KBM-7 (cell line): ENCODE measurements around the gene ARHGEF6.

Experiments
- DNase-seq: peaks from one replicate; pipeline ENCODE4 v3.0.0-alpha.2; 2015
- in situ Hi-C: fragments of 300-500 bp; cut with MboI; formaldehyde crosslinking; loops from 2 replicates; pipeline ENCODE4 v1.14.3; 2020; ENCODE audit warnings: low sequenced_read_pairs, low pct_unique_long_range_greater_than_20kb, mixed read lengths

Gene ARHGEF6

DNA sequence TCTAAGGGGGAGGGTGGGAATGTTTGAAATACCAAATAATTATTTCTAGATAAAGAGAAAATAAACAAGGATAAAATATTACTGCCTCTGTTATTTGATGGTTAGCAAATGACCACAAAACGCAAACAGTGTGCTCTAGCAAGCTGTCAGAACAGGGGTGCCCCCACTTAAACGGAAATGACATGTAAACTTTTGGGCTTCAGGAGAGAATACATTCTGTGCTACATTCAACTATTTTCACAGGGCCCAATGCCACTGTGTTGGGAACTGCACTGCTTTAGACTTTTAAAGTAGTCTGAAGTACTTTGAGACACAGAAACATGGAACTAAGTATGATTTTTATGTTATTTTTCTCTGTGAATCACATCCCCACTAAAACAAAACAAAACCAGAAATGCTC lies 118.6 kb downstream of the ARHGEF6 start:
- in situ Hi-C loops: no loop called here
- DNase-seq: no peak

DNA sequence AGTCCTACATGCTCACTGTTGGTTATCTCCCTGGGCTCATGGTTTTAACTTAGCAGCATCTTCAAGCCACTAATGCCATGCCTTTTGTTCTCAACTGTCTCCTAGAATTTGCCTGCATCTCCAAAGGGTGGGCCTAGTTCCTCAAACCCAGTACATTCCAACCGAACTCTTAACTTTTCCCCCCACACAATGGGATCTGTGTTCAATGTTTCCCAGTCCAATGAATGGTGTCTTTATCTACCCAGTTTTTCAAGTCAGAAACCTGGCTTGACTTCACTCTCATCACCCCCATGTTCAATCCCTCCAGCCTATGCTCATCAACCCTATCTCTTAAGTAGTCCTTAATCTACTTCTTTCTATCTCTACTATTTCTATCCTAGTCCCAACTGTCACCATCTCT lies 119.8 kb downstream of the ARHGEF6 start:
- in situ Hi-C loops: no loop called here
- no peak for DNase-seq

DNA sequence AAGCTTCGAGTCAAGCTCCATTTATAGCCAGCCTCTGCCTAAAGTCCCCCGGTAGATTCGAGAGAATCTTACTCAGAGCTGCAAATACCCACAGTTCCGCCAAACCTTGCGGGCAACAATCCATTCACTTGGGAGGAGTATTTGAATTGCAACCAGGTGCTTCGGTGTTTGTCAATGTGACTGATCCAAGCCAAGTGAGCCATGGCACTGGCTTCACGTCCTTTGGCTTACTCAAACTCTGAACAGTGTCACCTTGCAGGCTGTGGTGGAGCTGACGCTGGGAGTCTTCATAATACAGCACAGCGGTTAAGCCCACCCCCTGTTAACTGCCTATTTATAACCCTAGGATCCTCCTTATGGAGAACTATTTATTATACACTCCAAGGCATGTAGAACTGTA lies 121.6 kb downstream of the ARHGEF6 start:
- in situ Hi-C loops: no loop called here
- no peak for DNase-seq

DNA sequence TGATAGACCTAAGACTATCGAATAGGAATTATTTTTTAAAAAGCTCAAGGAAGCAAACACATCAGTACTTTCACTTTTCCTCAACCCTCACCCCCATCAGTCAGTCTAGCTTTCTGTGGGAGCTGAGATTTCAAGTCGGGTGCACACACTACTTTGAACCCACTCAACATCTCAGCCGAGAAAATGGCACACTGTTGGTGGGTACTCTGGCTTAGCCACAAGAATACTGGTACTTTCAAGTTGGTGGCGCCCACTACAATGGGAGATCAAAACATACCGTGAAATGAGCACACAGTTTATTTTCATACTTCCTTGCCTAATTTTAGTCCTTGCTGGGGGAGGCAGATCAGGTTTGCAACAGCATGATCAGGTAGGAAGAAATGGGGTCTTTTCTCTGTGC lies 122.6 kb downstream of the ARHGEF6 start:
- DNase-seq: no peak
- in situ Hi-C loops: no loop called here

DNA sequence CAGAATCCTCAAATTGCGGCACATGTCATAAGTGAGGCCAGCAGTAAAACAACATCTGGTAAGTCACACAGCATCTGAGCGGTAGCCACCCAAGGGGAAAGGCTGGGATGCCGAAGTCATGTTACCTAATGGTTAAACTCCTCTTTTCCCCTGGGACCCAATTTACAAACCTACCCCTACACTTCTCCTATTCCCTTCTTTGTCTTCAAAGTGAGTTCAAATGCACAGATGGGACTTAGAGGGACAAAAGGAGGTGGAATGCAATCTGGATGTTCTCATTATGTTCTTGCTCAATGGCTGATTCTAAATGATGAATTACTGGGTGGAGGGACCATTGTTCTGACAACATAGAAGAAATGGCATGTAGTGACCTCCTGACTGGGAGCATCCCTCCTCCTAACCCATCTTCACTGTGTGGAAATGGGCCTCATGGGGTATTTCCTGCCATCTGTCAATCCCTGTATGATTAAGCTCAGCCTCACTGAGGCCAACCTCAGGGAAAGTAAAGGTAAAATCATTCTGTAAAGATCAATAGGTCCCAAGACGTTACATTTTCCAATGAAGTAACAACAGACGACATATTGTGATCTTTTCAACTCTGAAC lies 124.3 kb downstream of the ARHGEF6 start:
- in situ Hi-C loops: no loop called here
- DNase-seq: no peak

DNA sequence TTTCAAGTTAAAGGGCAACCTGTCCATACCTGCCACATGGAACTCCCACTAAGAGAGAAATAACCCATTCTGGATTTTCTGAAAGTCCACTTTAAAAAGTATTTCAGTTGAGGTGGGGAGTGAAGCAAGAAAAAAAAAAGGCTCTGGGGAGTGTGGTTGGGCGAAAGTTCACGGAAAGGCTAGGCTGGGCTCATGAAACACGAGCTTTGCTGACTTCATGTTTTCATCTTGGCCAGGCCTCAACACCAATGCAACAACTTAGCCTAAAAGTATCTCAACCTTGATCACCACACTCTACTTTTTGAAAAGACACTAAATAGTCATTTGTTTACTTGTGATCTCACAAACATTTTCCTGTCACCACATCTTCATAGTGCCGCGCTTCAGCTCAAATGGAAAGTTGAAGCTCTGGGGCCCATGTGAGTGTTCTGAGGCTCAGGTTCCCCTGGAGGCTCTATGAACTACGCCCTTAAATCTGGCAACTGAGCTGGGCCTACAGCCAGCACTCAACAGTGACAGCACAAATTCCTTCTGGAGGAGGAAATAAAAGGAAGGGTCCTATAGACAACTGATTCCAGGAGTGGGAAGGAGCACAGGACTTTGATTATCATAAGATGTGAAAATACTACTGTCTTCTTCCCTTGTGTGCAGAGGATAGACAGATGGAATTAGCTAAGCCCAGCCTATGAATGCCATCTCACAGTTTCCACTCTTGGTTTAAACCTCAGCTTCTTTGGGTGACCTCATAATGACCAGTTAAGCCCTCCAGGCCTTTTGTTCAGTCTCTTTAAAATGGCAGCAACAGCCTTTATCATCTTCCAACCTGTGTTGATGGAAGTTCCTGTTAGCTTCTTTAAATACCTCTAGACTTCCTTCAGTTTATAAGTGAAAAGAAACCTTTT lies 127.7 kb downstream of the ARHGEF6 start:
- no peak for DNase-seq
- in situ Hi-C loops: no loop called here

DNA sequence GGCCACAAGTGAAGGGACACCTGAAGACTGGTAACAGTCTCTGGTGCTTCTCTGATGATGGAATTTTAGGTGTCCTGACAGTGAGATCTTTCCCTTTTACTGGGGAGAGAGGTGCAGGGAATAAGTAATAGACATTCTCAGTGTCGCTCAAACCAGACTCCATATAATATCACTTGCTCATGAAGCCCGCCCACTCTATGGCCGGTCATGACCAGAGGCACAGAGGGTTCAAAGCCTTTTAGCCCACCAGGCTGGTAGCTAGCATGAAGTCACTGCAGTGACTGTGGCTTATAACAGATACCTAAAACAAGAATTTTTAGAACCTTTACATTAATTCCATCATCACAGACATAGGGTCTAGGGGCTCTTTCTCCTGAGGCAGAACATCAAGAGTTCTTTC lies 129.9 kb downstream of the ARHGEF6 start:
- DNase-seq: no peak
- in situ Hi-C loops: no loop called here

DNA sequence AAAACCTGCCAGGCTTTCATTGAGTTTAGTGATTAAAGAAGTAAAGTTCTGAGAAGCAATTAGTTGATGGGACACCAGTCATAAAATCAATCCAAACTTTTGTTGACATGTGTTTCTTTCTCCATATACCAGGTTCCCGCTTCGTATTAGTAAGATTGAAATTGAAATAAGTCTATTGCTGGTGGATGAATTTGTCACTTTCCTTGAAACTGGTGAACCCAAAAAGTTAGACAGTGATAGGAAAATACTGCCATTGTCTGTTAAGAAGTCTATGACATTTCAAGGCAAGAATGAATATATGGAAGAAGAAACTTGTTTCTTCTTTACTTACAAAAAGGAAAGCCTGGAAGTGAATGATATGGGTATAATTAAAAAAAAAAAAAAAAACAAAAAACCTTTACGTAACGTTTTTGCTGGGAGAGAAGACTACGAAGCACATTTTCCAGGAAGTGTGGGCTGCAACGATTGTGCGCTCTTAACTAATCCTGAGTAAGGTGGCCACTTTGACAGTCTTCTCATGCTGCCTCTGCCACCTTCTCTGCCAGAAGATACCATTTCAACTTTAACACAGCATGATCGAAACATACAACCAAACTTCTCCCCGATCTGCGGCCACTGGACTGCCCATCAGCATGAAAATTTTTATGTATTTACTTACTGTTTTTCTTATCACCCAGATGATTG lies 132.9 kb downstream of the ARHGEF6 start, which contains the start of gene CD40LG:
CD40LG (plus strand) TSS at position 482 of the 684 bp plus-strand sequence; CDS start at position 573, 91 bp downstream.
- in situ Hi-C loops: no loop called here

DNA sequence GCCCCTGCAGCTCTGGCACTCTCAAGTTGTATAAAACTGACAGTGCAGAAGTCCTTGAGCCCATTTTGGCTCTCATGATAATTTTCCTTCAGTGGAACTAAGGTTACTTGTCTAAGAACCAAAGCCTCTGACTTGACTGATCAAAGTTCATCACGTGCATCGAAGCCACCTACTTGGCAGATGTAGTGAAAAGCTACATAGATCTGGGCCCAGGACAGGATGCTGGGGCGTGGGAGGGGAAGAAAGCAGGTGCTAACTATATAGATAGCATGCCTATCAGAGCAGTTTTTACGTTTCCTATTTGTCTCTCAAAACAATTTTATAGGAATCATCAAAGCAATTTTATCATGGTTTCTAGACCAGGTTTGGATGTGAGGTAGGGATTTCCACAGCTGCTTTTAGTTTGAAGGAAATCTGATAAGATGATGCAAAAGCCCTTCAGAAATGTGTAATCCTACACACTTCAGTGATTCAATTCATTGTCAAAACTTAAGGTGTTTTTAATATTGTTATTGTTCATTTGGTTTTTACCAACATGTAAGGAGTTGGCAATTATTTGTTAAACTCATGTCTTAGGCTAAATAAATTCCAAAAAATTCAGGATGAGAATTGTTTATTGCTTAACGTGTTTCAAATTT lies 134.0 kb downstream of the ARHGEF6 start:
- in situ Hi-C loops: no loop called here

More for the DNA sequence above, 132.9 kb downstream of the ARHGEF6 start, which contains the start of gene CD40LG:
- DNase-seq: no peak

DNA sequence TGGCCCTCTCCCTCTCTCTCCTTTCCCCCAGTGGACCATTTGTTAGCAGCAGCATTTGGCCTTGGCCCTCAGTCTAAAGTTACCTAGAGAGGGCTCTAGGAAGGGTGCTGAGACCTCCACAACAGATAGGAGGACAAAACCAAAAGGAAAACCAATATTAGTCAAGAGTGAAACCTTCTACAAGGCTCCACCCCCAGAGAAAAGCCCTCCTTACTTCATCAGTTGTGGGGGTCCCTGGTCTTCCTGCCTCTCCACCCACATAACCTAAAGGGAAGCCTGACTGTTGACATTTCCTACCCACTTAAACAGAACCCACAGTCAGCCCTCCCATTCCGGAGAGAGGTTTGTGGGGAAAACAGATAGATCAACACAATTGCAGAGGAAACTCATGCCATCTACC lies 137.5 kb downstream of the ARHGEF6 start:
- in situ Hi-C loops: no loop called here
- no peak for DNase-seq

More for the DNA sequence above, 134.0 kb downstream of the ARHGEF6 start:
- DNase-seq: no peak

DNA sequence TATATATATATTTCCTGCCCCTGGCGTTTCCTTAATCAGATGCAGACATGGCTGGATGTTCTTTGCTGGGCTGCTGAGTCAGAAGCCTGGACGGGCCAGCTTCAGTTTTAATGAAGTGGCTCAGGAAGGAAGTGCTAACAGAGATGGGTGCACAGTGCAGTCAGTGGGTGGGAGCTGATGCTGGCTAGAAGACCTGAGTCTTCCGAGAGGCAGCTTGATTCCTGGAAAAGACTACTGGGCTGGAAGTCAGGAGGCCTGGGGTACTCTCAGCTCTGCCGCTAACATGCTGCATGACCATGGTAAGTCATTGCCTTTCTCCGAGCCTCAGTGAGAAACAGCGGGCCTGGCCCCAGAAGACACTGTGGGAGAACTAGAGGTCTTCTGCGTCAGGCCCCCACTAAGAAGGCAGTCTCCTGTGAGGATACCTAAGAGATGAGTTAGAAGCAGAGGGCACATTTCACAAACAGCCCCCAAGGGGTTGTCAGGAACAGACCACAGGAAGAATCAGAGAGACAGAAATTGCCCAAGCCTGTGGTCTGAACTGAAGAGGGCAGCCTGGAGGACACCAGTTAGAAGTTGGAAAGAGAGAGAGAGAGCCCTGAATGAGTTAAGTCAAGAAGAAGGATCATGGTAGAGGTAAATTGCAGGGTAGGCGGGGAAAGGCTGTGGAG lies 141.1 kb downstream of the ARHGEF6 start:
- in situ Hi-C loops: no loop called here
- DNase-seq: no peak

DNA sequence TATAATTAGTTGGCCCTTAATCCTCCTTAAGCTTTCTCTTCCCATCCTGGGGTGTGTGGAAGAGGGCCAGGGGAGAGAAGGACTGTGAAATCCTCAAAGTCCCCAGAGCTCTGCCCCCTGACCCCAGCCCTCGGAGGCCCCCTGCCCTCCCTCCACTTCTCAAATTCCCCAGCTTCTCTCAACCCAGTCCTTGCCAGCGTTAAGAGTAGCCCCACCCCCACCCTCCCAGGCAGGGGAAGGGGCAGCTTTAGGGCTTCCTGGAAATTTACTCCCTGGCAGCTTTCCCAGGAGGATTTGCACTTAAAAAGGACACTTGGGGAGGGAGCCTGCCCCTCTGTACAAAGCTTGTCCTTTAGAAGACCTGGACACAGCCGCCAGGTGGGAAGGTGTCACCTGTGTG lies 144.6 kb downstream of the ARHGEF6 start:
- in situ Hi-C loops: no loop called here
- DNase-seq: no peak

DNA sequence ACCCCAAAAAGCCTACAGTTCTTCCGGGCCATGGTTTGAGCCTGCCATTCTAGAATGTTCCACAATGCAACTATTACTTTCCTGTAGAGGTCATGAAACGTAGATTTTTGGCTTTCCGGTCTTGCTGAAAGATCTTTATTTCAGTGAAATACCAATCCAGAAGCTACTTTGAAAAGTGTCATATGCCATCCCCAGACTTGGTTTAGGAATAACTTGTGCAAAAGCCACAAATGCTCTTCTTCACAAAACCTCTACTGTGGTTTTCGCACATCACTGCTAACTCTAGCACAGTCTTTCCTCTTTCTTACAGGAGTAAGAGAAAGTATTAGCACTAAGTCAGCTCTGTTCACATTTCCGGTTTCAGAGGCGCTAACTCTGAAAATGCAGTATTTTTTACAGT lies 145.5 kb downstream of the ARHGEF6 start:
- in situ Hi-C loops: no loop called here
- DNase-seq: peak; percentile 46

DNA sequence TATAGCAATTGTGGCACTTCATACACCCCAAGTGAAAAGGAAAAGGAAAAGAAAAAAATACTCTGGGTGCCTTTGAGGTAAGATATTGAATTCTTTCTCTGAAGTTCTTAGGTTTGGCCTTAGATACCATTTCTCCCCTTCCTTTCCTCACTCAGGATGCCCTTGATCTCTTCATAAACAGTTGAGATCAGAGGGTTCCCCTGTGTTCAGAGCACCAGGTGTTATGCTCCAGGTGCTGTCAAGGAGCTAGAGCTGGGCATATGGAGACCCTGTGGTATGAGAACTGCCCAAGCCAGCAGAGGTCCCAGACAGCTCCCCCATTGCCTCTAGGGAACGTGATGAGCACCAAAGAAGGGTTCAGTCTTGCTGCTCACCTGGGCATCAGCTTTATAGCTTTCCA lies 149.9 kb downstream of the ARHGEF6 start:
- in situ Hi-C loops: no loop called here
- DNase-seq: no peak

DNA sequence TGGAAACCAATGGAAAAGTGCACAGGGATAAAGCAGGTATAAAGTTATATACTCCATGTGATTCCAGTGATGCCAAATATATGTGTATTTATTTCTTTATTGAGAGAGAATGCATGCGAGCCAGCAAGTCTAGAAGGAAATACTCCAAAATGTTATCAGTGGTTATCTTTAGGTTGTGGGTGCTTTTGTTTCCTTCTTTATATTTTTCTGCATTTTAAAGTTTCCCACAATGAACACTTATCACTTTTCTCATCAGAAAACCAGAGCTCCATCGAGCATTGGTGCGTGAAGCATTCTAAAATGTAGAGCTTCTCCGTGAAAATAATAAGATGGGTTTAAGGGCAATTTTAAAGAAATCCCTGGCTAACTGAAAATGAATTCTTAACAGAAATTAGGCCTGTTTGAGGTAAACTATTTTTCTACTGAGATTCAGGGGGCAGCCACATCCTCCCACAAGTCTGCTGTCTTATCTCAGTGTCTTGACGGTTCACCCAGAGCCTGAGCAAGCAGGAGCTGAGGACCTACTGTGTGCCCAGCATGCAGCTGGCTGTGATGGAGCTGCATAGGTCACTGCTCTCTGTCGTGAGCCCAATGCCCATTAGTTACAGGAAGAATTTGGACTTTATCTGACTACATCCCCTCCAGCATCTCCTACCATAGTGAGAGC lies 151.5 kb downstream of the ARHGEF6 start:
- peak; percentile 33 for DNase-seq
- in situ Hi-C loops: no loop called here

DNA sequence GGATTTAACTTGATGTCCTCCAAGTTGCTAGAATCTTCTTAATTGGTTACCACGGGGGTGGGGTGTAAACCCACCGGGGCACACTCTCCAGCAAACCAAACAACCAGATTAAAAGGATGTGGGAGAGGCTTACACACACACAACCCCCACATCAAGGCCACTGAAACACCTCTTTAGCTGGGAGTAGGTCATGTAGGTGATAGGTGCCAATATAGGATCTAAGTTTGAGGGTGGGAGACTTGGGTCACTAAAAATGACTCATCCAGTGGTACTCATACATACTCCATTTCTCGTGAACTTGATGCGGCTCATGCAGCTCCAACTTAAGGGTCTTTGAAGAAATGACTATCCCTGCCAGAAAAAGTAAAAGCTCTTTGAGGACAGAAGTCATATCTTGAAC lies 153.3 kb downstream of the ARHGEF6 start:
- no peak for DNase-seq
- in situ Hi-C loops: no loop called here

DNA sequence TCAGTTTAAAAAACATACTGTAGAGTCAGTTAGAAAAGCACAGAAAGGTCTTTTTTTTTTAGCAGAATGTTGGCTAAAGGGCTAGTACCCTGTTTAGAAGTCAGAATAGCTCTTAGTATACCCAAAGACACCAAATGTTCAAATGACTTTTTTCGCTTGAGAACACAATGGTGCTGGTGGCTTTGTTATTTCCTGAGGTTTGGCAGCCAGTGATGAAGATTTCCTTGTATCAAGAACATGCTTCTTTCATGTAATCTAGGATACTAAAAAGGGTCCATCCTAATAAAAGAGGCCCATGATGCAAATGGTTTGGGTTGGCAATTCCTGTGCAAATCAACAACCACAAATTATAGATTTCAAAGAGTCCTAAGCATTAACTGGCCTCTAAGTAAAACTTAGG lies 153.8 kb downstream of the ARHGEF6 start:
- DNase-seq: no peak
- in situ Hi-C loops: no loop called here

DNA sequence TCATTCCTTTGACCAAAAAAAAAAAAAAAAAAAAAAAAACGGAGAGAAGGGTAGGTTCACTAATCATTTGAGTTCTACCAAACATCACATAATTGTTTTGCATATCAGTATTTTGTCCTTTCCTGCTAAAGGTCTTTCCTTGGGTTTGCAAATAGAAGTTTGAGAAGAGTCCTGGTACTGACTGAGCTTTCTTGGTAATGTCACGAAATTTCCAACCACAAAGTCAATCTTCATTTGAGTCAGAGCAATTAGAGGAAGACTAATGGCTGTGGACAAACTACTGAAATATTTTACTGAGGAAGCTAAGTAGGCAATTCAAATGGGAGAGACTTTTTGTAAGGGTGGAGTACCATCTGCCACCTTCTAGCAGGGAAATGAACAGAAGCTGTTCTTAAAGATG lies 154.5 kb downstream of the ARHGEF6 start:
- peak; percentile 59 for DNase-seq
- in situ Hi-C loops: no loop called here

DNA sequence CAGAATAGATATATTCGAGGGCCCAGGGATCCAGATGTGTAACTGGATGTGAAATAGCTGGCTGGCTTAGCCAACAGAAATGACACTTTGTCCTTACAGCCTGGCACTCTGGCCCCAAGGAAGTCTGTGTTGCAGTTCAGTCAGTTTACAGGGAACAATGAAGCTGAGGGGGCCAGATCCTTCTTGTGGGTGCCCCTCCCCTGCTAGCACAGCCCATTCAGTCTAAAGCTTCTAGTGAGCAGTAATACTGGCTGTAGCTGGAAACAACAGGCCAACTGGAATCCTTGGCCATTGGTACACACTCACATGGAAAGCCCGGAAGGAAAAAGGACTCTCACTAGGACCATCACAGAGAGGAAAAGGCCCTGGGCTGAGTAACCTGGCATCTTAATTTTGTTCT lies 155.5 kb downstream of the ARHGEF6 start:
- in situ Hi-C loops: no loop called here

More for the DNA sequence above, 155.5 kb downstream of the ARHGEF6 start:
- DNase-seq: no peak
